ENCODE results near the gene PNN. TPM values are rescaled to one million over a fixed set of nuclear protein-coding genes. Genes with fewer than 3 reads are reported as not detected.
"Not testable (repeated sequence)": the region's sequence is repeated elsewhere in the genome, so short reads cannot be mapped to it uniquely, and the experiment has no call there.

The PNN gene
- total RNA-seq, 1 experiment from 2014 or later, result 167 TPM

- not testable (repeated sequence) for H3K14ac ChIP-seq (ENCODE audit: insufficient read depth, low read length); H3K9me3 ChIP-seq (ENCODE audit: control insufficient read depth, low read depth, low read length); H4K8ac ChIP-seq (replicated peaks; ENCODE audit: insufficient read length, low read depth, low read length); H3K23me2 ChIP-seq (ENCODE audit: insufficient read length, low read depth, low read length, poor library complexity, severe bottlenecking); H2BK15ac ChIP-seq (ENCODE audit: low read depth, low read length); H3K56ac ChIP-seq (ENCODE audit: insufficient read length, low read depth, low read length); H3K27ac ChIP-seq (ENCODE audit: insufficient read length, low read depth, low read length); H3K79me1 ChIP-seq (ENCODE audit: insufficient read depth, low read depth, low read length, poor library complexity, severe bottlenecking); H3K4me1 ChIP-seq (ENCODE audit: insufficient read depth, low read length); H2BK5ac ChIP-seq (ENCODE audit: insufficient read length, low read length); H3K4me2 ChIP-seq (ENCODE audit: insufficient read depth, insufficient read length, low read length); H2BK20ac ChIP-seq (ENCODE audit: low read depth, low read length, poor library complexity, severe bottlenecking); H2BK12ac ChIP-seq (ENCODE audit: insufficient read length, low read depth, low read length); H3K9ac ChIP-seq (ENCODE audit: extremely low read depth, insufficient read length, low read length); H2AFZ ChIP-seq (ENCODE audit: low read length); H3K27me3 ChIP-seq (ENCODE audit: insufficient read depth, low read length); H2BK120ac ChIP-seq (ENCODE audit: low read depth, low read length, poor library complexity, severe bottlenecking); H3T11ph ChIP-seq (ENCODE audit: low read length); DNase-seq; H3K4me3 Mint-ChIP-seq; H2AK5ac ChIP-seq (ENCODE audit: insufficient read length, low read length); H3K27me3 Mint-ChIP-seq (ENCODE audit: low read depth); H4K5ac ChIP-seq (ENCODE audit: insufficient read length, low read depth, low read length); H3K23ac ChIP-seq (ENCODE audit: insufficient read length, low read depth, low read length); H3K4me1 Mint-ChIP-seq; H4K20me1 ChIP-seq (ENCODE audit: control insufficient read depth, insufficient read depth, insufficient read length); H4K91ac ChIP-seq (ENCODE audit: insufficient read length, low read depth, low read length); H3K18ac ChIP-seq (ENCODE audit: insufficient read length, low read depth, low read length); H3K79me2 ChIP-seq (ENCODE audit: insufficient read depth, low read length); H3K4ac ChIP-seq (ENCODE audit: low read depth, low read length)
- Mint-ChIP-seq H3K9me3 (peaks cover 22 to 24% of the 10 kb centered on the region in 2 experiments), H3K36me3 (ENCODE audit: insufficient read depth in 1 of 3, low read depth in 3 of 3) (peaks cover 31 to 57% (median 52%) of the 10 kb centered on the region in 3 experiments), H3K27ac (peak overlapping the region in 1 of 3 experiments; percentile 2; a peak in 1 of 7 replicates)
- WGBS (ENCODE audit: extremely low coverage, insufficient read length, low lambda C conversion rate), result no CpG with 5 or more reads among the region's 2 CpGs
Measured at GRCh38 chr14:39143226-39143625, 31.8 kb upstream of the PNN start.

Data from H9 (cell line).